ENCODE data around the gene RNF103. TPM values are rescaled to one million over a fixed set of nuclear protein-coding genes. Genes with fewer than 3 reads are reported as not detected.
"Not testable (repeated sequence)": the region's sequence is repeated elsewhere in the genome, so short reads cannot be mapped to it uniquely, and the experiment has no call there.

RNF103 gene
- total RNA-seq, result 53.9 TPM
- long read RNA-seq, transcript RNF103-201 (4 exons, 3,477 nt), result major isoform, 167 of 184 reads
- long read RNA-seq, partial matches to known transcripts, result 0 of 184 reads
- long read RNA-seq, other reads (novel, unspliced or antisense), result 16 of 184 reads

- DNase-seq, result peak; percentile 99
- intact Hi-C loops (cut with micrococcal nuclease), result no loop called here
- ATAC-seq, result peak; percentile 96
Observed at GRCh38 chr2:86623494-86624266, at the start of gene RNF103. TSS of gene RNF103 (minus strand) at chr2:86623865. CDS start at chr2:86622886, 979 bp downstream.

GRCh38 chr2:86673011-86673410 lies 49.3 kb upstream of the RNF103 start:
- intact Hi-C loops (cut with micrococcal nuclease), result no loop called here

GRCh38 chr2:86672027-86672545 lies 48.4 kb upstream of the RNF103 start:
- ATAC-seq (peak; percentile 45), DNase-seq (no peak)
- intact Hi-C loops (cut with micrococcal nuclease), result no loop called here

More at GRCh38 chr2:86673011-86673410, 49.3 kb upstream of the RNF103 start:
- DNase-seq (no peak), ATAC-seq (no peak)

GRCh38 chr2:86671337-86671981 lies 47.8 kb upstream of the RNF103 start:
- DNase-seq (no peak), ATAC-seq (peak; percentile 75)
- intact Hi-C loops (cut with micrococcal nuclease), result no loop called here

- DNase-seq; intact Hi-C loops (cut with micrococcal nuclease); ATAC-seq: not testable (repeated sequence)
Observed at GRCh38 chr2:86669323-86669722, 45.7 kb upstream of the RNF103 start.

- intact Hi-C loops (cut with micrococcal nuclease), result no loop called here
- no peak for ATAC-seq
- DNase-seq, result no peak
Observed at GRCh38 chr2:86661333-86661732, 37.7 kb upstream of the RNF103 start.

GRCh38 chr2:86650188-86650587 lies 26.5 kb upstream of the RNF103 start:
- ATAC-seq (no peak), DNase-seq (no peak)
- intact Hi-C loops (cut with micrococcal nuclease), result no loop called here

GRCh38 chr2:86649119-86649947 lies 25.7 kb upstream of the RNF103 start:
- intact Hi-C loops (cut with micrococcal nuclease), result no loop called here
- no peak for ATAC-seq
- no peak for DNase-seq

- DNase-seq, result no peak
- ATAC-seq, result no peak
- intact Hi-C loops (cut with micrococcal nuclease), result no loop called here
Observed at GRCh38 chr2:86648681-86649080, 25.0 kb upstream of the RNF103 start.

- intact Hi-C loops (cut with micrococcal nuclease), result no loop called here
Observed at GRCh38 chr2:86646865-86647264, 23.2 kb upstream of the RNF103 start.

GRCh38 chr2:86646329-86646728 lies 22.7 kb upstream of the RNF103 start:
- no peak for ATAC-seq
- intact Hi-C loops (cut with micrococcal nuclease), result no loop called here
- DNase-seq, result no peak

More at GRCh38 chr2:86646865-86647264, 23.2 kb upstream of the RNF103 start:
- ATAC-seq, result no peak
- DNase-seq, result no peak

GRCh38 chr2:86645752-86646151 lies 22.1 kb upstream of the RNF103 start:
- intact Hi-C loops (cut with micrococcal nuclease), result no loop called here
- DNase-seq (no peak), ATAC-seq (no peak)

GRCh38 chr2:86638712-86639111 lies 15.0 kb upstream of the RNF103 start:
- intact Hi-C loops (cut with micrococcal nuclease), result no loop called here
- ATAC-seq (no peak), DNase-seq (no peak)

- intact Hi-C loops (cut with micrococcal nuclease), result no loop called here
- ATAC-seq, result no peak
- DNase-seq, result no peak
Observed at GRCh38 chr2:86636842-86637241, 13.2 kb upstream of the RNF103 start.

GRCh38 chr2:86634352-86634751 lies 10.7 kb upstream of the RNF103 start:
- no peak for ATAC-seq
- DNase-seq, result no peak
- intact Hi-C loops (cut with micrococcal nuclease), result no loop called here

- ATAC-seq (peak; percentile 83), DNase-seq (peak; percentile 55)
- intact Hi-C loops (cut with micrococcal nuclease), result no loop called here
Observed at GRCh38 chr2:86633155-86633651, 9.5 kb upstream of the RNF103 start.

- intact Hi-C loops (cut with micrococcal nuclease), result no loop called here
- DNase-seq (no peak), ATAC-seq (peak; percentile 41)
Observed at GRCh38 chr2:86632672-86633071, 9.0 kb upstream of the RNF103 start.

GRCh38 chr2:86631846-86632485 lies 8.3 kb upstream of the RNF103 start:
- DNase-seq, result no peak
- intact Hi-C loops (cut with micrococcal nuclease), result no loop called here
- ATAC-seq, result no peak

- intact Hi-C loops (cut with micrococcal nuclease), result no loop called here
- DNase-seq (peak; percentile 41), ATAC-seq (no peak)
Observed at GRCh38 chr2:86628091-86628522, 4.4 kb upstream of the RNF103 start.
